CD4-positive, alpha-beta T cell treated with Interferon alpha-2 for 1 hour (primary cell): ENCODE measurements around the gene HOXB5.
A peak's percentile ranks its signal among the peaks of the same experiment; 100 is the strongest.

Experiments used
- DNase-seq, 2 donors: peaks; one replicate each; pipeline ENCODE4 v3.0.0-alpha.2; 2020 to 2022

Gene HOXB5

GRCh38 chr17:48593126-48593829, at the start of gene HOXB5:
HOXB5 (minus strand) TSS chr17:48593779; CDS start chr17:48593682, 97 bp downstream.
- no peak for DNase-seq

- no peak for DNase-seq
Observed at GRCh38 chr17:48642843-48643696, 49.5 kb upstream of the HOXB5 start.

GRCh38 chr17:48642059-48642842, 48.7 kb upstream of the HOXB5 start:
- DNase-seq: no peak

GRCh38 chr17:48641541-48642058, 48.0 kb upstream of the HOXB5 start:
- no peak for DNase-seq

GRCh38 chr17:48640858-48641180, 47.2 kb upstream of the HOXB5 start:
- no peak for DNase-seq

- DNase-seq: no peak
Observed at GRCh38 chr17:48639982-48640857, 46.6 kb upstream of the HOXB5 start.

GRCh38 chr17:48639136-48639535, 45.6 kb upstream of the HOXB5 start:
- no peak for DNase-seq

- no peak for DNase-seq
Observed at GRCh38 chr17:48637323-48638260, 44.0 kb upstream of the HOXB5 start.

GRCh38 chr17:48636177-48637018, 42.8 kb upstream of the HOXB5 start:
- DNase-seq: peak; percentile 40 to 69

- DNase-seq: no peak
Observed at GRCh38 chr17:48634493-48635208, 41.1 kb upstream of the HOXB5 start.

GRCh38 chr17:48633266-48633677, 39.7 kb upstream of the HOXB5 start:
- DNase-seq: no peak

- DNase-seq: no peak
Observed at GRCh38 chr17:48632579-48633265, 39.1 kb upstream of the HOXB5 start.

- DNase-seq: no peak
Observed at GRCh38 chr17:48631693-48632578, 38.4 kb upstream of the HOXB5 start.

- DNase-seq: no peak
Observed at GRCh38 chr17:48630925-48631692, 37.5 kb upstream of the HOXB5 start.

GRCh38 chr17:48630009-48630924, 36.7 kb upstream of the HOXB5 start:
- DNase-seq: no peak

GRCh38 chr17:48629411-48629759, 35.8 kb upstream of the HOXB5 start:
- no peak for DNase-seq
